ENCODE results near the gene ZNF417. TPM values are rescaled to one million over a fixed set of nuclear protein-coding genes. Genes with fewer than 3 reads are reported as not detected.
A peak's percentile ranks its signal among the peaks of the same experiment; 100 is the strongest.

The ZNF417 gene
- polyA plus RNA-seq, 2 of the 4 experiments (the other 2 are of a cell fraction), result 5.9 to 8.0 TPM

DNA sequence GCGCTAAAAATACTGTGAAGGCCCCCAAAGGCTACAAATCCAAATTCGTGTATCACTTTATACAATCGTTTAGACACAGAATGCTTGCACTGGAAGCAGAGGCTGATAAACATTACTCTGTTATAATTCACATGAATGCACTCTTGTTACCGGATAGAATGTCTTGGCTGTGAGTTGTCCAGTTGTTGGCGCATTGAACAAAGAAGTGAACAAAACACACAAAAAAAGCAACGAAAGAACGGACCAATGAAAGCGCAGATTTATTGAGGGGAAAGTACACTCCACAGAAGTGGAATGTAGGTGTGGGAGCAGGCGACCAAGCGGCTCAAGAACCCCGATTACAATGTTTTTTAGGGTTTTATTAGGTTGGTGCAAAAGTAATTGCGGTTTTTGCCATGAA is 19.3 kb upstream of the ZNF417 start:
- TF ChIP-seq, protein P1, sequence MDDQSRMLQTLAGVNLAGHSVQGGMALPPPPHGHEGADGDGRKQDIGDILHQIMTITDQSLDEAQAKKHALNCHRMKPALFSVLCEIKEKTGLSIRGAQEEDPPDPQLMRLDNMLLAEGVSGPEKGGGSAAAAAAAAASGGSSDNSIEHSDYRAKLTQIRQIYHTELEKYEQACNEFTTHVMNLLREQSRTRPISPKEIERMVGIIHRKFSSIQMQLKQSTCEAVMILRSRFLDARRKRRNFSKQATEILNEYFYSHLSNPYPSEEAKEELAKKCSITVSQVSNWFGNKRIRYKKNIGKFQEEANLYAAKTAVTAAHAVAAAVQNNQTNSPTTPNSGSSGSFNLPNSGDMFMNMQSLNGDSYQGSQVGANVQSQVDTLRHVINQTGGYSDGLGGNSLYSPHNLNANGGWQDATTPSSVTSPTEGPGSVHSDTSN (IDR thresholded peaks at IDR 0.05), result no peak
- TF ChIP-seq EHMT2 (IDR thresholded peaks at IDR 0.05; ENCODE audit: low read depth), result no peak
- no peak for TF ChIP-seq BHLHE40 (IDR thresholded peaks at IDR 0.05; ENCODE audit: low read depth, low read length)
- TF ChIP-seq FOSB (CRISPR knock-in tag; IDR thresholded peaks at IDR 0.05), result no peak
- no peak for TF ChIP-seq ZC3H11A (IDR thresholded peaks at IDR 0.05)
- TF ChIP-seq NR3C1 (IDR thresholded peaks at IDR 0.05), result no peak
- TF ChIP-seq TP53 (CRISPR knock-in tag; IDR thresholded peaks at IDR 0.05), result no peak
- TF ChIP-seq GATA3 (IDR thresholded peaks at IDR 0.05; ENCODE audit: borderline replicate concordance), result no peak
- no peak for TF ChIP-seq CHD2 (IDR thresholded peaks at IDR 0.05; ENCODE audit: low read length, partially characterized antibody)
- TF ChIP-seq SREBF2 (IDR thresholded peaks at IDR 0.05), result no peak
- no peak for TF ChIP-seq RCOR1 (IDR thresholded peaks at IDR 0.05; ENCODE audit: low read depth, low read length)
- TF ChIP-seq, protein P2, sequence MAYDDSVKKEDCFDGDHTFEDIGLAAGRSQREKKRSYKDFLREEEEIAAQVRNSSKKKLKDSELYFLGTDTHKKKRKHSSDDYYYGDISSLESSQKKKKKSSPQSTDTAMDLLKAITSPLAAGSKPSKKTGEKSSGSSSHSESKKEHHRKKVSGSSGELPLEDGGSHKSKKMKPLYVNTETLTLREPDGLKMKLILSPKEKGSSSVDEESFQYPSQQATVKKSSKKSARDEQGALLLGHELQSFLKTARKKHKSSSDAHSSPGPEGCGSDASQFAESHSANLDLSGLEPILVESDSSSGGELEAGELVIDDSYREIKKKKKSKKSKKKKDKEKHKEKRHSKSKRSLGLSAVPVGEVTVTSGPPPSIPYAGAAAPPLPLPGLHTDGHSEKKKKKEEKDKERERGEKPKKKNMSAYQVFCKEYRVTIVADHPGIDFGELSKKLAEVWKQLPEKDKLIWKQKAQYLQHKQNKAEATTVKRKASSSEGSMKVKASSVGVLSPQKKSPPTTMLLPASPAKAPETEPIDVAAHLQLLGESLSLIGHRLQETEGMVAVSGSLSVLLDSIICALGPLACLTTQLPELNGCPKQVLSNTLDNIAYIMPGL (CRISPR knock-in tag; IDR thresholded peaks at IDR 0.05; ENCODE audit: borderline replicate concordance), result no peak
- TF ChIP-seq HOXB13 (CRISPR knock-in tag; IDR thresholded peaks at IDR 0.05; ENCODE audit: low read depth), result no peak
- TF ChIP-seq, protein P3, sequence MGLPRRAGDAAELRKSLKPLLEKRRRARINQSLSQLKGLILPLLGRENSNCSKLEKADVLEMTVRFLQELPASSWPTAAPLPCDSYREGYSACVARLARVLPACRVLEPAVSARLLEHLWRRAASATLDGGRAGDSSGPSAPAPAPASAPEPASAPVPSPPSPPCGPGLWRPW (IDR thresholded peaks at IDR 0.05), result no peak
- no peak for TF ChIP-seq MAFK (IDR thresholded peaks at IDR 0.05; ENCODE audit: partially characterized antibody)
- TF ChIP-seq, protein P4, sequence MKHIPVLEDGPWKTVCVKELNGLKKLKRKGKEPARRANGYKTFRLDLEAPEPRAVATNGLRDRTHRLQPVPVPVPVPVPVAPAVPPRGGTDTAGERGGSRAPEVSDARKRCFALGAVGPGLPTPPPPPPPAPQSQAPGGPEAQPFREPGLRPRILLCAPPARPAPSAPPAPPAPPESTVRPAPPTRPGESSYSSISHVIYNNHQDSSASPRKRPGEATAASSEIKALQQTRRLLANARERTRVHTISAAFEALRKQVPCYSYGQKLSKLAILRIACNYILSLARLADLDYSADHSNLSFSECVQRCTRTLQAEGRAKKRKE (CRISPR knock-in tag; IDR thresholded peaks at IDR 0.05; ENCODE audit: low read depth), result no peak
- no peak for TF ChIP-seq PHF8 (IDR thresholded peaks at IDR 0.05; ENCODE audit: borderline replicate concordance, low read depth)
- H3K9me3 ChIP-seq, result peaks cover 89% of the 10 kb centered on the region
- H3K4me1 ChIP-seq, result no peaks in the 10 kb centered on the region
- FAIRE-seq, result no peak
- ChIA-PET POLR2A (interaction anchor here (0.6 kb wide), 2 partner anchors 19 to 41 kb away, joined by 3 to 4 read pairs; no protein-coding TSS in a partner anchor), CTCF (no interaction called here)
- no peak overlapping the region for H3K27ac ChIP-seq
- DNase-seq (ENCODE audit: low read depth in 1 of 2, low spot score in 1 of 2), result no peak
- no peak overlapping the region for H3K4me3 ChIP-seq
- 52% methylated on average over 12 of the region's 12 CpGs for WGBS (ENCODE audit: missing lambda C conversion rate)
- H3K4me2 ChIP-seq, result no peak overlapping the region; the same call in 2 of the 3 replicates
- ATAC-seq, result no peak

DNA sequence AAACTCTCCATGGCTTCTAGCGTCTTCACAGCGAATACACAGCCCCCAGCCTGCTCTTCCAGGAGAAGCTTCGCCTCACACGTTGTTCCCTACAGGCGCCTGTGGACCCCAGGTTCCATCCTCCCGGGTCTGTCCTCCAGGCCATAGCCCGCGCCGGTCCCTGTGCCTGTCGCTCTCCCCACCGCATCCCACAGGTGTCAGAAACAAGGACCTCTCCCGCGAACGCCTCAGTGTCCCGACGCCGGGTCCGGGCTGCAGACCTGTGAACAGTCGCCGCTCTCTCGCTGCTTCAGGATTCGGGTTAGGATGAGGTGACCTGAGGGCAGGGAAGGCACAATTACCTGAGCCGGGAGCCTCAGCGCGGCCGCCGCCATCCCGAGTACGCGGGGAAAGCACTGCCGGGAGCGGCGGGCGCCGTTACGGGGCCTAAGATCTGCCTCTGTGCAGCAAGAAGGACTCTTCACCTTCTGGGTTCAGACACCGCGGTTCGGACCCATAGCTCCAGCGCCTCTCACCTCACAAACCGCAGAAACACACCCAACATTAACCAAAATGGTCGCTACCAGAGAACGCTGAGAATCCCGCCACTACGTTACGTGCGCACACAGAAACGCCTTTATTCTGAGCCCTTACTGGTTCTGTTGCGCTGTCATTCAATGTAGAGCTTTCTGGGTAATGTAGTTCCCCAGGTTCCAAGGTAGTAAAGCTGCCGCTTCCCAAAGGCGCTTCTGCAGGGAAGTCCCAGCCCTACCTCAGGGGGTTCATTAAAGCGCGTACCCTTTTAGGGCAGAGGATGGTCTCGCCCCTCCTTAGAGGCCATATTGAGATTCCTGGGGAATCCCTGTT is 18.7 kb upstream of the ZNF417 start, which contains the start of gene ZNF418:
TSS of gene ZNF418 (minus strand) at position 583 of the 846 bp plus-strand sequence. CDS start 1,580 bp downstream, outside the sequence.
- ChIA-PET POLR2A (interaction anchor here (0.6 kb wide), 1 partner anchor 18 kb away, joined by 4 read pairs; no protein-coding TSS in a partner anchor), CTCF (no interaction called here)
- ATAC-seq (peak; percentile 99), FAIRE-seq (peak; percentile 59), DNase-seq (ENCODE audit: low read depth in 1 of 2, low spot score in 1 of 2) (peak; percentile 19 to 89)
- H3K4me1 ChIP-seq, result no peaks in the 10 kb centered on the region
- H3K4me3 ChIP-seq, result peak within 1 kb of the TSS; percentile 50
- H3K9me3 ChIP-seq, result peaks cover 91% of the 10 kb centered on the region
- TF ChIP-seq, protein P5, sequence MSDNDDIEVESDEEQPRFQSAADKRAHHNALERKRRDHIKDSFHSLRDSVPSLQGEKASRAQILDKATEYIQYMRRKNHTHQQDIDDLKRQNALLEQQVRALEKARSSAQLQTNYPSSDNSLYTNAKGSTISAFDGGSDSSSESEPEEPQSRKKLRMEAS (IDR thresholded peaks at IDR 0.05), result peak; percentile 56; the same call in 1 of the 2 replicates
- no peak for TF ChIP-seq MAFK (IDR thresholded peaks at IDR 0.05; ENCODE audit: partially characterized antibody)
- no peak for TF ChIP-seq ESRRA (IDR thresholded peaks at IDR 0.05; ENCODE audit: borderline replicate concordance, low read length)
- TF ChIP-seq, protein P1 (IDR thresholded peaks at IDR 0.05), result peak; percentile 92
- H3K27ac ChIP-seq, result peak within 1 kb of the TSS; percentile 28 to 84; a peak in 4 of 6 replicates
- peak within 1 kb of the TSS; percentile 55 for H3K4me2 ChIP-seq
- WGBS (ENCODE audit: missing lambda C conversion rate), result 17% methylated on average over 53 of the region's 54 CpGs

All from A549 (cell line).